HG03520 (cell line): Measurements from ENCODE around the gene CDHR2.

Source experiments
- ATAC-seq: cut with Tn5 transposase; IDR thresholded peaks from one replicate; pipeline ENCODE4 v1.9.1; 2021; ENCODE audit warnings: mild to moderate bottlenecking, moderate library complexity; ENCODE audit not compliant: unreplicated experiment

Gene CDHR2

DNA sequence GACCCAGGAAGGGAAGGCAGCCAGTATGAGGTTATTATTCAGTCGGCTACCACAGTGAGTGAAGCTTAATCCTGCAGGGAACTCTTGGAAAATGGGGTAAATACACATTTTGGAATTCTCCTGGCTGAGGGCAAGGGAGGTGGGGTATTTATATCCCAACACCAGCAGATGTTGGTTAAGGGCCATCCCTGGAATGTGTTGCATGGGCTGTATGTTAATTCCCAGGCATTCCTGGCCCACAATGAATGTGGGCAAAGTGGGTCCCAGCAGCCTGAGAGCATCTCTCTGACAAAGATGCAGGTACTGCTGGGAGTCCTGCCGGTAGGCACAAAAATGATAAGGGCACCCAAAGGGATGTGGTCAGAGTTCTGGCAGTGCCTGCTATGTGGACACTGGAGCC lies 63.7 kb downstream of the CDHR2 start:
- ATAC-seq = no peak

DNA sequence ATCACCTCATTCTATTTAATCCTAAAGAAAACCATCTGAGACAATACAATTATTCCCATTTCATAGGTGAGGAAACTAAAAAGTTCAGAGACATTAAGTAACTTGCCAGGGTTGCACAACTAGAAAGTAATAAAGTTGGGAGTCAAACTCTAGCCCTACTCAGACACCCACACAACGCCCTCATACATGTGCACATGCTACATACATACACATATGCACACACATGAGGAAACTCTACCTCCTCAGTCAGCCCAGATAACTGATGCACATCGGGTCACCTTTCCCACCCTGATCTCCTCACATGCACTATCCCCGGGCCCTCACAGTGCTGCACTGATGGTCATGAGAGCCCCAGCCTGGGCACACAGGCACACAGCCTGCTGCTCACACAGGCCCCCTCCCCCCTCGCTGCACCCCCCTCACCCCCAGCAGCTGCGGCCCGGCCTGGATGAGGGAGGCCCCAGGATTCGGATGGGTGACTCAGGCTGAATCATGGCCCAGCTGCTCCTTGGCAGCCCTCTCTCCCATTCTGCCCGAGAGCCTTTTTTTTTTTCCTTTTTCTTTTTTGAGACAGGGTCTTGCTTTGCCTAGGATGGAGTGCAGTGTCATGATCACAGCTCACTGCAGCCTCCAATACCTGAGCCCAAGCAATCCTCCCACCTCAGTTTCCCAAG lies 65.8 kb downstream of the CDHR2 start:
- ATAC-seq = no peak

GRCh38 chr5:176616511-176616910 lies 67.4 kb downstream of the CDHR2 start:
- ATAC-seq = no peak

DNA sequence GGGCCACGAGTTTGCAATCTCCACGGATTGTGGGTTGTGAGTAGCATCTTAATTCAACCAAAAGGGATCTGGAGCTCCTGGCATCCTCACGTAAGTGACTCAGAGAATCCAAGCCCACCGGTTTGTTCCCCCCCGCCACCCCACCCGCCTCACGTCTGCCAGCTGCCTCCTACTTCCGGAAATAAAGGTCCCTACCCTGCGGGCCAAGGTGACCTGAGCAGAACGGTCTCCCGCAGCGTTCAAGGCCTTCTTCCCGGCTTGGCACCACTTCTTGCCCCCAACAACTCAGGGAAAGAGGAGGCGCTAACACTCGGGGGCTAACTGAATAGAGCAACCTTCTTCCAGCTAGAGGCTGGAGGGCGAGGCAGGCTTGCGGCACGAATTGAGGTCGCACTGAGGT lies 69.6 kb downstream of the CDHR2 start:
- ATAC-seq = no peak

- no peak for ATAC-seq
Measured at GRCh38 chr5:176619203-176619568, 70.0 kb downstream of the CDHR2 start.

DNA sequence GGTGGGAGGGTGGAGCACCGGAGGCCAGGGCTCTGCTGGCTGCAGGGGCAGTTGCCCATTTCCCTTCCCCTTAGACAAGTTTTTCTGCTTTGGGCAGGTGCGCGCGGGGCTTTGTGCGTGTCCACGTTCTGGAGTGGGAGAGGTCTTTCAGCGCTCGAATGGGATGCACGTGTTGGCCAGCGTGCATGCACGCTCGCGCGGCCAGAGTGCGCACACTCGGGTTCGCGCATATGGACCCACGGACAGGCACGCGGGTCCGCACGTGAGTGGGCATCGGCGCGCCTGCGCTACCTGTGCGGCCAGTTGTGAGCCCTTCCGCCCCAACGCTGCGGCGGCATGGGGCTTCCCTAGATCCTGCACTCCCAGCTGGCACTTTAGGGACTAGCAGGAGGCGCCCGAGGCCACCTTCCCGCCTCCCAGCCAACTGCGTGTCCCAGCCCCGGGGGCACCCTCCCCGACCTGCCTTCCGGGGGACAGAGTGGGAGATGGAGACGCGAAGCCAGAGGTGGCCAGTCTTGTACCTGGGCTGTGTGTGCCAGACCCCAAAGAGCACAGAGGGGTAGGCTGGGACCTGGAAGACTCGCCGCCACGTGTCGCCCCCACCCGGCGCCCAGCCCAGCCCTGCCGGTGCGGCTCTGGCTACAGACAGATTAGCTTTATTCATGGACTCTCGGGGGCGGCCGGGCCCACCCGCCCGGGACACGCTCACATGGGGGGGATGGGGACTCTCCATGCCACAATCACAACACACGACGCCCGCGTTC lies 70.6 kb downstream of the CDHR2 start:
- ATAC-seq = no peak

DNA sequence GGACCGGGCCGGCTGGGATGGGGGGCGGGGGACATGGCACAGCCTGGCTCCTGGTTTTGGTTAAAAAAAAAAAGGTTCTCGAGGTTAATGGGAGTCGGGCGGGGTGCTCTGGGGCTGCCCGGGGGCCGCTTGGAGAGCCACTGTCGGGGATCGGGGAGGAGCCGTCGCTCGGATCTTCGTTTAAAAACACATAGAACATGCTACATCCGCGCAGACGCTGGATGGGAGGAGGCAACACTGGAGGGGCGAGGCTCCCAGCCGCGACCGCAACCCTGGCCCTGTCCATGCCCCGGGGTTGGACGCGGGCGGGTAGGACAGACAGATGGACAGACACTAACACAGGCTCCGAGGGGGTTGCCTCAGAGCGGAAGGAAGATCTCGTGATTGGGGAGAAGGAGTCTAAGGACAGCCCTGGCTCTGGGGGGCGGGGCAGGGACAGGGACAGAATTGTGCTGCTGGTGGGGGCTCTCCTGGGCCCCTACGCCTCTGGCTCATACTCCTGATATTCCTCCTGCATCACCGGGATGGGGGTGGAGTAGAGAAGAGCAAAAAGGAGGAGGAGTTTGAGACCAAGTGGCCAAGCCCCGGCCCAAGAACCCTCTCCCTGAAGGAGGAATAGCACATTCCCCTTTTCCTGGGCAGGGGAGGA lies 71.3 kb downstream of the CDHR2 start:
- ATAC-seq = no peak

DNA sequence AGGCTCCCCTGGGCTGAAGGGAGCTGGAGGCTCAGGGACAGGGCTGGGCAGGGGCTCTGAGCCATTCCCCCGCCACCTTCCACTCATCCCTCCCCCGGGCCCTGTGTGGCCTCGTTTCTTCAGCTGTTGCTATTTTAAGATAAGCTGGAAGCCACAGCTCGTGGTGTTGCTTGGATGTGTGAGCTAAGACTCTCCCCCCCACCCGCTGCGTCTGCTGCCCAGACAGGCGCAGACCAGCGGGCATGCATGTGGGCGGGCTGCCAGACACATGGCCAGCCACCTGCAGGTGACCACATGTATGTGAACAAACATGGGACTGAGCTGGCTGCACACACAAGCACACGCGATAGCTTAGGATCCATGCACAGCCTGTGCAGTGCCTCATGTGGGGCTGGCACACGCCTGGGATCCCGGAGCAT lies 72.5 kb downstream of the CDHR2 start:
- no peak for ATAC-seq

GRCh38 chr5:176624142-176624541 lies 75.0 kb downstream of the CDHR2 start:
- ATAC-seq = no peak

- ATAC-seq = no peak
Measured at GRCh38 chr5:176624938-176625337, 75.8 kb downstream of the CDHR2 start.

DNA sequence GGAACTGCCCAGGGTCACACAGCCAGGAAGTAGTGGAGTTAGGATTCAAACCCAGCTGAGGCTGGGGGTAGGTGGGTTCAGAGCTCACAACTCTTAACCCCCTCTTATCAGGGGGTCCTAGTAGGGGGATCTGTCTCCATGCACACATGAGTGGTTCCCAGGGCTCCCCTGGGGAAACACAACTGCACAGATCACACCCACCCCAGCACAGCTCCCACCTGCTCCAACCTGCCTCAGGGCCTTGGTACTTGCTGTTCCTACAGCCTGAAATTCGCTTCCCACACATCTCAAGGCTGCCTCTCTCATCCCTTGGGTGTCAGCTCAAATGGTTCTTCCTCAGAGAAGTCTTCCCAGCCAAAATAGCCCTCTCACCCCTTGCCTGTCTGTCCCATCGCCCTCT lies 76.4 kb downstream of the CDHR2 start:
- no peak for ATAC-seq

GRCh38 chr5:176625966-176626875 lies 77.1 kb downstream of the CDHR2 start:
- no peak for ATAC-seq

GRCh38 chr5:176626876-176627236 lies 77.7 kb downstream of the CDHR2 start:
- ATAC-seq = no peak

DNA sequence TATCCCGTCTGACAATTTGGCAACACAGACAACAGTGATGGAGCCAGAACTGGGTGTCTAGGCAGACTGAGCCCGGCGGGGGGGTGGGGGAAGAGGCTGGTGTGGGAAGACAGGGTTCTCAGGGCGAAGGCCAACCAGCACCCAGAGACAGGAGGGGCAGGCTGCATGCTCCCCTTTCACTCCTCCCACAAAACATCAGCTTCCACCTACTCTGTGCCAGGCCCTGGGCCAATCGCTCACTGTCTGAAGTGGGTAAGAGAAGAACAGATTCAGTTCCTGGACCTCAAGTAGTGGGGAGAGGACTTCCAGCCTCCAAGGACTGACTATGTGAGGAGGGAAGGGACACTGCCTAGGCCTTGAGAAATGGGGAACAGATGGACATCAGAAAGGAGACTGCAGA lies 78.4 kb downstream of the CDHR2 start:
- ATAC-seq = no peak

DNA sequence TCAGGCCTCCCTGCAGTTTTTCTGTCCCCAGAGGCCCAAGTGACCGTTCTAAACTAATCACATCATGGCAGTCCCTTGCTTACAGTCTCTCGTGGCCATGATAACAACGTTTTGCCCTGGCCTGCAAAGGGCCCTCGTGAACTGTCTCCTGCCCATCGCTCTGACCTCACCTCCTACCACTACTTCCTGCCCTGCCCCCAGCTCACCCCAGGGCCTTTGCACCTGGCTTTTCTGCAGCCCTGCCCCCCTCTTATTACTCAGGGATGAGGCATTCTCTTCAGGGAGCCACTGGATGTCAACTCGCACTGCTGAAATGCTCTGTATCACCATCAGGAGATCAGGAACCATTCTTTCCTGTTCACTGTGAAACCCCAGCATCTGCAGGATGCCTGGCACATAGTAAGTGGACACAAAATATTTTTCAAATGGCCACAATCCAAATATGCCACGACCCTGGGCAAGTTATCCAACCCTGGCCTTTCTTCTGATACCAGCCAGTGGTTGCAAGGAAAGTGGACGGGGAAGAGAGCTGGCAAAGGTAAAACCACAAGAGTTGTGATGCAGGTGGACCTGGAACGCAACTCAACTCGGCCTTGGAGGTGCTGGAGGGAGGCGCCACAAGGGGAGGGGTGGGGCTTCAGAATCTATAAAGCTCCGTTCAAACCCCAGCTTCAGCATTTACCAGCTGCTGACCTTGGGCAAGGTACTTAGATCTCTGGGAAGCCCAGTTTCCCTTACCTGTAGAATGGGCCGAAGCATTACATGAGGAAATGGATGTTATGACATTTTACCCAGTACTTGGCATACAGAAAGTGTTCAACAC lies 79.5 kb downstream of the CDHR2 start:
- no peak for ATAC-seq

DNA sequence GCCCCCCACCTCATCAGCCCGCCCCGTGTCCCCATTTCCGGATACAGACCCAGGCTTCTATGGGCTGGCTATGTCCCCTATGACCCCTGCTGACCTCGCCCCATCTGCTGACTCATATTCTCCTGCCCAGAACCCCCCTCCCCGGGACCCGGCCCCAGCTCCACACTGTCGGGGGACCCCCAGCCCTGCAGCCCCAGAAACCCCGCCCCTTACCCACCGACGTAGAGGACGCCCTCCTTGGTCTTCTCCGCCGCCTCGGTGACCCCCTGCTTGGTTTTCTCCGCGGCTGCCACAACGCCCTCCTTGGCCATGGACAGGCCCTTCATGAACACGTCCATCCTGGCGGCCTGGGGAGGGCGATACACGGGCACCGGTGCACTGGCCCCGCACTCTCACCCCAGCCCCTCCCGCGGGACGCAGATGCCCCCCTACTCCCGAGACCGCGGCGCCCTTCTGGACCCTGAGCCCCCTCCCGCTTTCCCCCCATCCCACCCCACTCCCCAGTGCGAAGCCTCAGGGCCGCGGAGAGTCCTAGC lies 80.2 kb downstream of the CDHR2 start:
- no peak for ATAC-seq

DNA sequence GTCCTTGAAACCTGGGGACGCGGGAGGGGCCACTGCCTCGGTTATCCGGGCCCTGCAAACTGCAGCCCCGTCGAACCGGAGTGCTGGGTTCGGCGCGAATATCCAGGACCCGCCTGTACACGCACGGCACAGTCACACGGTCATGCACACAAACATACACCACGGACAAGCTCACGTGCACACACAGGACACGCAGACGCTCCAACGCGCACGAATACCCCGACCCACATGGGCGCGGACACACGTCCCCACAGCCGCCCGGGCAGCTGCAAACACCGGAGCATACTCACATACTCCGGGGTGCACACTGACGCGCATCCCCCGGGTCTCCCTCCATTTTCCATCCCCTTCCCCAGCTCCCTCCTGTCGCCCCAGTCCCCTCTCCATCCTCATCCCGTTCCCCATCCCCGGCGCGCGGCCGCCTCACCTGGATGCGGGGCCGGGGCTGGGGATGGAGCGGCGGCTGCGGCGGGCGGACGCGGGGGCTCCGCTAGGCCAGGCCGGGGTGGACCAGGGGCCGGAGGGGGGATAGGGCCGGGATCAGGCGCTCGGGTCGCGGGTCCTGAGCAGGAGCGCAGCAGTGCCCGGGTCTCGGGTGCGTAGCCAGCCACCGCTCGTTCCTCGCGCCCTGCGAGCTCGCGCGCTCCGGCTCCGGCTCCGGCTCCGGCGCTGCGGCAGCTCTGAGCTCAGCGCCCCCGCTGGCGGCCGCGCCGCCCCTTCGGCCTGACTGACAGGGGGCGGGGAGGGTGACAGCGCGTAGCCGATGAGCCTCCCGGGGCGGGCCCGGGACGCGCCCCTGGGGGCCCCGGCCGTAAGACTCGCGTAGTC lies 80.9 kb downstream of the CDHR2 start, which contains the start of the genes EIF4E1B and SNCB:
TSS of gene EIF4E1B (plus strand) at position 823 of the 828 bp plus-strand sequence. CDS start 12,113 bp downstream, outside the sequence.
TSS of gene SNCB (minus strand) at position 682 of the 828 bp plus-strand sequence. CDS start 880 bp downstream, outside the sequence.
- ATAC-seq = no peak

- no peak for ATAC-seq
Measured at GRCh38 chr5:176630681-176631222, 81.6 kb downstream of the CDHR2 start.
